Stimulated activated CD4-positive, alpha-beta T cell treated with anti-CD3 and anti-CD28 coated beads, Interleukin-2, amount 100 ng/mL, for 48 hours (primary cell): ENCODE measurements around the gene CERCAM.
"Not testable (repeated sequence)": the region's sequence is repeated elsewhere in the genome, so short reads cannot be mapped to it uniquely, and the experiment has no call there.

Source experiments
- DNase-seq, 2 donors: peaks; one replicate each; pipeline ENCODE4 v3.0.0-alpha.2; 2020

Gene CERCAM

GRCh38 chr9:128393970-128394369 lies 26.7 kb upstream of the CERCAM start:
- no peak for DNase-seq

GRCh38 chr9:128394379-128395168 lies 26.1 kb upstream of the CERCAM start:
- no peak for DNase-seq

GRCh38 chr9:128396970-128397613 lies 23.6 kb upstream of the CERCAM start:
- no peak for DNase-seq

- no peak for DNase-seq
Measured at GRCh38 chr9:128397831-128398230, 22.8 kb upstream of the CERCAM start.

- DNase-seq: no peak
Measured at GRCh38 chr9:128399861-128400260, 20.8 kb upstream of the CERCAM start.

GRCh38 chr9:128404560-128404959 lies 16.1 kb upstream of the CERCAM start:
- DNase-seq: no peak

- DNase-seq: no peak
Measured at GRCh38 chr9:128405077-128405779, 15.4 kb upstream of the CERCAM start.

GRCh38 chr9:128405780-128406171 lies 14.9 kb upstream of the CERCAM start:
- DNase-seq: no peak

- no peak for DNase-seq
Measured at GRCh38 chr9:128406848-128407391, 13.7 kb upstream of the CERCAM start.

GRCh38 chr9:128408963-128409431 lies 11.7 kb upstream of the CERCAM start:
- DNase-seq: no peak

- DNase-seq: no peak
Measured at GRCh38 chr9:128409450-128409849, 11.2 kb upstream of the CERCAM start.

GRCh38 chr9:128409978-128410377 lies 10.7 kb upstream of the CERCAM start:
- no peak for DNase-seq

- no peak for DNase-seq
Measured at GRCh38 chr9:128411364-128412119, 9.1 kb upstream of the CERCAM start.

- peak; percentile 47 to 54 for DNase-seq
Measured at GRCh38 chr9:128412120-128412790, 8.4 kb upstream of the CERCAM start.

GRCh38 chr9:128413728-128414127 lies 6.9 kb upstream of the CERCAM start:
- DNase-seq: not testable (repeated sequence)

GRCh38 chr9:128414461-128414860 lies 6.2 kb upstream of the CERCAM start:
- DNase-seq: no peak

GRCh38 chr9:128415281-128415680 lies 5.4 kb upstream of the CERCAM start:
- DNase-seq: no peak

GRCh38 chr9:128416014-128416413 lies 4.6 kb upstream of the CERCAM start:
- DNase-seq: no peak

GRCh38 chr9:128416432-128417019 lies 4.1 kb upstream of the CERCAM start:
- no peak for DNase-seq

- no peak for DNase-seq
Measured at GRCh38 chr9:128419061-128419925, 1.4 kb upstream of the CERCAM start.
